ENCODE data around the gene EIF3C.
"Not testable (repeated sequence)": the region's sequence is repeated elsewhere in the genome, so short reads cannot be mapped to it uniquely, and the experiment has no call there.

DNA sequence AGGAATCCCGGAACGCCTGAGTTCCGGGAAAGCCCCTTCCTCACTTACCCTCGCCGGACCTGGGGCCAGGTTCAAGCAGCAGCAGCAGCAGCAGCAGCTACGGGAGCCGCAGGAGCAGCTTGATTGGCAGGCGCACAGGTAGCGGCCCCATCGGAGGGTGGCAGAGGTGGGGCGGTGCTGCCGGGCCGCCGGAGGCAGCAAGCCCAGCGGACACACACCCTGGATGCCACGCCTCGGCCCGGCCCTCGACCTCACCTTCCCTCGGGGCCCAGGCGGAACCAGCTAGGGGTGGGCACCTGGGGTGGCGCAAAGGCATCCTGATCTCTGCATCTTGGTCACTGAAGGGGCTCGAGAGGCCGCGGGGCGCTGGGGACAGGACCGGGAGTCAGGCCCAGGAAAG, 29.4 kb downstream of the EIF3C start:
- TF ChIP-seq, protein P1, sequence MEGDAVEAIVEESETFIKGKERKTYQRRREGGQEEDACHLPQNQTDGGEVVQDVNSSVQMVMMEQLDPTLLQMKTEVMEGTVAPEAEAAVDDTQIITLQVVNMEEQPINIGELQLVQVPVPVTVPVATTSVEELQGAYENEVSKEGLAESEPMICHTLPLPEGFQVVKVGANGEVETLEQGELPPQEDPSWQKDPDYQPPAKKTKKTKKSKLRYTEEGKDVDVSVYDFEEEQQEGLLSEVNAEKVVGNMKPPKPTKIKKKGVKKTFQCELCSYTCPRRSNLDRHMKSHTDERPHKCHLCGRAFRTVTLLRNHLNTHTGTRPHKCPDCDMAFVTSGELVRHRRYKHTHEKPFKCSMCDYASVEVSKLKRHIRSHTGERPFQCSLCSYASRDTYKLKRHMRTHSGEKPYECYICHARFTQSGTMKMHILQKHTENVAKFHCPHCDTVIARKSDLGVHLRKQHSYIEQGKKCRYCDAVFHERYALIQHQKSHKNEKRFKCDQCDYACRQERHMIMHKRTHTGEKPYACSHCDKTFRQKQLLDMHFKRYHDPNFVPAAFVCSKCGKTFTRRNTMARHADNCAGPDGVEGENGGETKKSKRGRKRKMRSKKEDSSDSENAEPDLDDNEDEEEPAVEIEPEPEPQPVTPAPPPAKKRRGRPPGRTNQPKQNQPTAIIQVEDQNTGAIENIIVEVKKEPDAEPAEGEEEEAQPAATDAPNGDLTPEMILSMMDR (IDR thresholded peaks at IDR 0.05): not testable (repeated sequence)
- not testable (repeated sequence) for TF ChIP-seq TCF7L2 (IDR thresholded peaks at IDR 0.05; ENCODE audit: low read depth, low read length); REST (IDR thresholded peaks at IDR 0.05; ENCODE audit: insufficient read depth in 1 of 2, low read depth in 2 of 2, low read length in 1 of 2); POLR2AphosphoS5 (IDR thresholded peaks at IDR 0.05; ENCODE audit: low read depth, low read length)

All from Panc1 (cell line).